GM19238 (cell line): ENCODE results near the gene RDH12.
"Not testable (repeated sequence)": the region's sequence is repeated elsewhere in the genome, so short reads cannot be mapped to it uniquely, and the experiment has no call there.

ENCODE experiments used
- DNase-seq: peaks from one replicate; pipeline ENCODE4 v3.0.0; 2011; ENCODE audit warnings: low spot score; ENCODE audit not compliant: insufficient read length

The RDH12 gene

DNA sequence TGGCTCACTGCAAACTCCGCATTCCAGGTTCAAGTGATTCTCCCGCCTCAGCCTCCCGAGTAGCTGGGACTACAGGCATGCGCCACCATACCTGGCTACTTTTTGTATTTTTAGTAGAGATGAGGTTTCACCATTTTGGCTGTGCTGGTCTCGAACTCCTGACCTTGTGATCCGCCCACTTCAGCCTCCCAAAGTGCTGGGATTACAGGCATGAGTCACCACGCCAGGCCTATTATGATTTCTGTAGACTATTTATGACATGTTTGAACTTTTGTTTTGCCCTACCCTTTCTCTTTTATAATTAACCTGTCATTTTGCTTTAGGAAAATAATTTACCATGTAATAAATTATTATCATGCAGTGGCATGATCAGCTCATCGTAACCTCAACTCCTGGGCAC is at the start of gene RDH12:
RDH12 (plus strand) TSS at position 395 of the 400 bp plus-strand sequence. CDS start 20,757 bp downstream, outside the sequence.
- DNase-seq: not testable (repeated sequence)

GRCh38 chr14:67652189-67652588 is 49.5 kb upstream of the RDH12 start:
- DNase-seq: no peak

- DNase-seq: no peak
These were observed 47.9 kb upstream of the RDH12 start for GRCh38 chr14:67653651-67654280.

DNA sequence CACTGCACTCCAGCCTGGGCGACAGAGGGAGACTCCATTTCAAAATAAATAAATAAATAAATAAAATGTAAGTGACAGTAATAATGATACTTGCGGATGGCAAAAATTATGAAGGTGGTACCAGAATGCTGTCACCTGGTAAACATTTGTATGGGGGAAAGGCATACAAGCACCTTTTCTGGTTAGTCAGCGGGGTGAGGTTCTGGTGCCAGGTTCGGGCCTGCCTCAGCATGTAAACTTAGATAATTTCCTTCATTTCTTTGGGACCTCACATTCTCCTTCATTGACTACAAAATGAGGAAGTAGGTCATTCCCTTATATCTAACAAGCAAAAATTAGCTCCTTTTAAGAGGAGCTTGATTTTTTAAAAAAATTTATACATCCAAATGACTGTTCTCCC is 38.1 kb upstream of the RDH12 start:
- DNase-seq: no peak

DNA sequence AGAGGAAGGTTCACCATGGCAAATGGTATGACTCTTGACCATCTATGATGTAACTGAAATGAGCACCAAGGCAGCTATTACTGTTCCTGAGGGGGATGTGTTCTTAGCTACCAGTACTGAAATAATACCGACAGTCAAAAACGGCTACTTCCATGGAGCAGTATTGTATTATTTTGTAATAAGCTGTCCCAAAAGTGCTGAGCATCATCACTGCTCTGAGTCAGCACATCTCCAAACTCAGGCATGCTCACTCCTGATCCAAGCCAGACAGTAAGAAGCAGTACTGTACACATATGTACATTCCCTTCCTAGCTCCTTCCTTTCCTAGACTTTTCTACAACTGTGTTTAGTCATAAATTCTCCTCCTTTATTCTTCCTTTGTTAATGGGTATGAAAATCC is 35.8 kb upstream of the RDH12 start:
- DNase-seq: no peak

DNA sequence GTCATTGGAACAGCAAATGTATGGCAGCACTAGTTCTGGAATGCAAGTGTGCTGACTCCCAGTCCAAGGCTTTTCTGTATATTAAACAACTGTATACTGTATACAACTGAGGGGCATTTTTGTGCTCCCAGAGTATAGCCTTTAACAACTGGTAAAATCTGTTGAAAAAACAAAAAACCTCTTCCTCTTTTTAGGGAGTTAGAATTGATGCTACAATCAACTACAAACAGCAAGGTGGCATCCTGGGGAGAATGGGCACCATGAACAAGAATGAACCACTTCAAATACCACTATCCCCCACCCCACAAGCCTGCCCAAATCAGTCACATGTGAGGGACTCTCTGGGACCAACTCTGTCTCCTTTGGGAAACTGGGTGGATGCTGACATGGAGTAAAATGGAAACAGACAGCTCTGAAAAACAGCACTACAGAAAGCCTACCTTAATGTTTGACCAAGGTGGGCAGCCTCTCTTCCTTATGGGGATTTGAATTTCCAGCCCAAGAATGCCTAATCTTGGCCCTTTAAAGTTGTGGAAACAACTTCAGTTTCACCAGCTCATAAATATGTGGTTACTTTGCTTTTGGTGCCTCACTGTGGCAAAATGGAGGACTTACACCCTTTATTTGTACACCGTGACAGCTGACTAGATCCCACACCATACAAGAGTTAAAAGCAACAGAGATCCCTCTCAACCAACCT is 34.8 kb upstream of the RDH12 start:
- DNase-seq: peak; percentile 22

- no peak for DNase-seq
These were observed 33.1 kb upstream of the RDH12 start for GRCh38 chr14:67668559-67668958.

DNA sequence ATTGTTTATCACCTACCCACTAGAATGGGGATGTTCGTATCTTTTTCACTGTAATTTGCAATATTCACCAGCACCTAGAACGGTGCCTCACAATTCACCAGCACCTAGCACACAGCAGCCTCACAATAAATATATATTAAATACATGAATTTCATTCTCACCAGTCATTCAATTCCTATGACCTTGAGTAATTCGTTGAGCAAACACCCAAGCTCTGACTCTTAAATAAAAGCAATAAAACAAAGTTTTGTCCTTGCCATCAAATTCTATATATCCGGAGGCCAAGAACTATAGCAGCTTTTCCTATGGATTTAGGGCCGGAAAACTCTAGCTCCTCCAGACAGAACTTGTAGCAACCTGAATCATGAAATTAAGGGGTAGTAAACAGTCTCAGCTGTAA is 28.2 kb upstream of the RDH12 start:
- no peak for DNase-seq

GRCh38 chr14:67674139-67674479 is 27.6 kb upstream of the RDH12 start:
- peak; percentile 51 for DNase-seq

DNA sequence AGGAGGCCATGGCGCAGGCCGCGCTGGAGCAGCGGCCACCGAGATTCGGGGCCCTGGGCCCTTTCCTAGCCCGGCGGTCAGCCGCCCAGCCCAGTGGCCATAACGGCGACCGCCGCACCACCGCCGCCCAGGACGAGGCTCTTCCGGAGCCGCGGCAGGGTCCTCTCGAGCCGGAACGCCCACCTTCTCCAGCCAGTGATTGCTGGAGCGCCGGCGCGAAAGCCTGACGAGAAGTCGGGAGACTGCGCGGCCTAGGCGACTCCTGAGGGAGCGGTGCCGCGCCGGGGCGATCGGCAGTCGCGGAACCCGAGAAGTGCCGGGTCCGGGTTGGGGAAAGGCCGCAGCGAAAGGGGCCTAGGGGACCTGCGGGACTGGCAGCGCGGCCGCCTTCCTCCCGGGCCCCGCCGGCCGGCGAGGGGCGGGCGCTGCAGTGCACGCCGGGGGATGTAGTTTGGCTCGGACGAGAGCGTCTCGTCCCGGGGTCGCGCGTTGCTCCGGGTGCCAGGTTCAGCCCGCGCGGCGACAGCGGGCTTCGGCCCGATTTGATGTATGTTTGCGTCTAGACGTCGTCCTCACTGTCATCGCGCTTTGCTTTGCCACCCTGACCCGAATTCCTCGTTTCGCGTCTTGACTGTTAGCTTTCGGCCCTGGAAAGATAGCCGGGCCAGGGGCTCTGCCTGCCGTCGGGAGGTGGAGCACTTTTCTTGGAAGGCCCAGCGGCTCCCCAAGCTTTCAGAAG is 27.0 kb upstream of the RDH12 start, which contains the start of gene VTI1B:
VTI1B (minus strand) TSS at position 153 of the 739 bp plus-strand sequence; CDS start at position 10, 143 bp downstream.
- peak; percentile 80 for DNase-seq

DNA sequence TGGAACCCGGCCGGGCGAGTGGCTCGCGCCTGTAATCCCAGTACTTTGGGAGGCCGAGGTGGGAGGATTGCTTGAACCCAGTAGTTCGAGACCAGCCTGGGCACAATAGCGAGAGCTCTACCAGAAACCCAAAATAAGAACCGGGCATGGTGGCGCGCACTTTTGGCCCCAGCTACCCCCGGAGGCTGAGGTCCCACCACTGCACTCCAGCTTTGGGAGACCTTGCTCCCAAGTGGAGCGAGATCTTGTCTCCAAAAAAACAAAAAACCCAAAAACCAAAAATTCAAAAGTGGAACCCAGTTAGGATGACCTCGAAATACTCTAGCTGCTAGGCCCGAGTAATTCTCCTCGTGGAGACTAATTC is 26.5 kb upstream of the RDH12 start:
- no peak for DNase-seq

GRCh38 chr14:67679006-67679405 is 22.7 kb upstream of the RDH12 start:
- no peak for DNase-seq

DNA sequence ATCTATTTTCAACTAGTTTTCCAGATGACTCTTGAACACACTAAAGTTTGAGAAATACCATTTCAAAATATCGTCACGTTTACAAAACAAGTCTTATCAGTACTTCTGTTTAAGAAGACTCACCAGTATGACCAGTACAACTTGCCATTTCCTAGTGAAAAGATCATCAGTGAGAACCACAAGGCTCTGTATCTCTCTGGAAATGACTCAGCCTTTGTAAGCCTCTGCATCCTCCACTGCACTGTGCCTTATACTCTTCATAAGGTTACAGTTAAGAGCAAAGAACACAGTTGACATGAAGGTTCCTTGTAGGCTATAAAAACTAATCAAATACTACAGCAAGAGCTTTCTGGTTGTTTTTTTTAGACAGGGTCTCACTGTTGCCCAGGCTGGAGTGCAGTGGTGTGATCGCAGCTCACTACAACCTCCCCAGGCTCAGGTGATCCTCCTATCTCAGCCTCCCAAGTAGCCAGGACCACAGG is 21.5 kb upstream of the RDH12 start:
- peak; percentile 39 for DNase-seq

- DNase-seq: no peak
These were observed 20.7 kb upstream of the RDH12 start for GRCh38 chr14:67680941-67681340.

DNA sequence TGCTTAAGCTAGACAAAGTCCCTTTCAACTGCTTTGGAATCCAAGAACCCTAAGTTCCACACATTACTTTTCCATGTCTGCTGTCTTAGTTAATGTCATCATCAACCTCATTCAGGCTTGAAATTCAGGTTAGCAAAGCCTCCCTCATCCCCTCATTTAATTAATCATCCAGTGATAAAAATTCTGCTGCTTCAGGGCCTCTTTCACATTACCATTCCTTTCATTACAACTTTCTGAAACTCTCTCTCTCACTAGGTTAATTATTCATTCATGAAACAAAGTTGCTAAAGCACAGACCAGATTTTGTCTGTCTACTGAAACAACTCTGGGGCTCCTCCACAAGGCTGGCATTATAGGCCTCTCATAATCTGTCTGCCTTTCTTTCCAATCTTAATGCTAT is 17.8 kb upstream of the RDH12 start:
- DNase-seq: no peak

DNA sequence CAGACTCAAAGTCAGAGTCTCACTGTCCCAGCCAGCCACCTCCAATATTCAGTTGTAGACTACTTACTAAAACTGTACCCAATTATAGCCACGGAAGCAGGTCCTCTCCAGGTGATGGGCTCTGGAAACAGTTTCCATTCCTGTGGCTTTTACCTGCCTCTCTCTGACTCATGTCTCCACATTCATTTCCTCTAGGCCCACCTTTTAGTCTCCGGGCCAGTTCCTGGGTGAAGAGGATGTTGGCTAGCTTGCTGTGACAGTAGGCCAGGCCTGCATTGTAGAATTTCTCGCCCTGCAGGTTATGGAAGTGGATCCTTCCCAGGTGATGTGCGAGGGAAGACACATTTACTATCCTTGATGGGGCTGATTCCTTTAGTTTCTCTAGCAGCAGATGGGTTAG is 11.7 kb upstream of the RDH12 start:
- no peak for DNase-seq

DNA sequence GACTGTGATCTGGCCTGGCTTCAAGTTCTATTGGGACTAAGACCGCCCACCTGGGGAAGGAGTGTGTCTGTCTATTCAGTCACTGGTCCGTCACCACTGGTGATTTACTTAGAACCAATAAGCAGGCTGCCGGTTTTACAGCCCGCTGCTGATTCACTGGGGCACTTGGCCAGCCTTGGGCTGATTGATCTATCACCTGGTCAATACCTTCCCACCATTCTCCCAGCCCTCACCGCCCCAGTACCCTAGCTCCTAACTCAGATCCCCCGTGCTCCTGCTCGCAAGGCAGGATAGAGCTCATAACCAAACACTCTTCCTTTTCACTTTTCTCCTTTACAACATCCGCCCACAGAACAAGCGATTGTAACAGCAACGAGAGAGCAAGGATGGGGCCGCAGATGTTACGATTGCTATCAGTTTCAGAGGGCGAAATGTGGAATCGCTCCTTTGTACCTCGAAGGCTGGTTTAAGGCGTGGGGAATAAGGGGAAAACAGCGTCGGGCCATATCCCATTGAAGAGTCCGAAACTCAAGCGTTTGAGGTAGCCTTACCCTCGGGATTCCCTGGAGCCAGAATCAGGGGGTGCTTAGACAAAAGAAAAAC is 6.8 kb upstream of the RDH12 start:
- peak; percentile 74 for DNase-seq

GRCh38 chr14:67695394-67695949 is 6.2 kb upstream of the RDH12 start, which contains the start of gene RDH11:
Gene RDH11 (minus strand): TSS chr14:67695764. CDS start chr14:67695703, 61 bp downstream.
- peak; percentile 76 for DNase-seq

DNA sequence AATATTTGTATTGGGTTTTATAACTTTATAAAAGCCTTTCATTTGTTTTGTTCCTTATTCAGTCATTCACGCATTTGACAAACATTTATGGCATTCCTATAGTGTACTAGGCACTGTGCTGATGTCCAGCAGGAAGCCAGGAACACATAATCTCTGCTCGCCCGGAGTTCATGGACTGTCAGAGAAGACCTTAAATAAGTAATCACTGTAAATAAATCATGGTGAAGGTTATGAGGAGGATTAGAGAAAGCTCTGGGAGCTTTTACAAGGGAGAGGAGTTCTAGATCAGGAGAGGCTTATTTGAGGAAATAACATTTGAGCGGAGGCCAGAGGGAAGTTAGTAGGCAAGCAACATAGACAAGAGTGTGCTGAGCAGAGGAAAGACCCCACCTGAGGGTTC is 4.7 kb upstream of the RDH12 start:
- DNase-seq: no peak

DNA sequence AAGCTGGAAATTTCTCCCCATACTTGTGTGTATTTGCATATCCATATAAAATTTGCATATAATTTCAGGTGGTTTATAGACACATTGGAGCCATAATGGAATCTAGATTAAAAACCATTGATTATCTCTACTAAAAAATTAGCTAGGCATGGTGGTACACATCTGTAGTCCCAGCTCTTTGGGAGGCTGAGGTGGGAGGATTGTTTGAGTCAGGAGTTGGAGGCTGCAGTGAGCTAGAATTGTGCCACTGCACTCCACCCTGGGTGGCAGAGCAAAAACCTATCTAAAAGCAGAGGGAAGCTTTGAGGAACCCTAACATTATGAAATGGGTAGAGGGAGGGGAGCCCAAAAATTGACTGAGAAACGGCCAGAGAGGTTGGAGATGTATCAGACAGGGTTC is 3.5 kb upstream of the RDH12 start:
- DNase-seq: no peak

- DNase-seq: no peak
These were observed 2.3 kb downstream of the RDH12 start for GRCh38 chr14:67703997-67704396.
